GM19023 (cell line): ENCODE results near the gene THRB.
"Not testable (repeated sequence)": the region's sequence is repeated elsewhere in the genome, so short reads cannot be mapped to it uniquely, and the experiment has no call there.

Experiments used
- ATAC-seq: cut with Tn5 transposase; IDR thresholded peaks from one replicate; pipeline ENCODE4 v1.9.1; 2021; ENCODE audit warnings: mild to moderate bottlenecking, moderate library complexity; ENCODE audit not compliant: unreplicated experiment

Gene THRB

GRCh38 chr3:24128199-24129005, 366.2 kb downstream of the THRB start:
- no peak for ATAC-seq

- ATAC-seq: no peak
Observed at GRCh38 chr3:24123596-24123995, 371.1 kb downstream of the THRB start.

- ATAC-seq: no peak
Observed at GRCh38 chr3:24120434-24120833, 374.2 kb downstream of the THRB start.

- no peak for ATAC-seq
Observed at GRCh38 chr3:24119321-24119751, 375.3 kb downstream of the THRB start.

GRCh38 chr3:24117508-24117907, 377.1 kb downstream of the THRB start:
- ATAC-seq: no peak

GRCh38 chr3:24111711-24112110, 382.9 kb downstream of the THRB start:
- ATAC-seq: no peak

GRCh38 chr3:24110051-24110450, 384.6 kb downstream of the THRB start:
- no peak for ATAC-seq

- no peak for ATAC-seq
Observed at GRCh38 chr3:24101676-24102168, 392.9 kb downstream of the THRB start.

- ATAC-seq: no peak
Observed at GRCh38 chr3:24100696-24101402, 393.8 kb downstream of the THRB start.

- ATAC-seq: no peak
Observed at GRCh38 chr3:24096695-24097290, 397.9 kb downstream of the THRB start.

- no peak for ATAC-seq
Observed at GRCh38 chr3:24096271-24096670, 398.4 kb downstream of the THRB start.

GRCh38 chr3:24094818-24095217, 399.8 kb downstream of the THRB start:
- not testable (repeated sequence) for ATAC-seq

GRCh38 chr3:24088782-24089181, 405.9 kb downstream of the THRB start:
- ATAC-seq: no peak

GRCh38 chr3:24087469-24087868, 407.2 kb downstream of the THRB start:
- ATAC-seq: no peak

GRCh38 chr3:24086617-24087404, 407.8 kb downstream of the THRB start:
- no peak for ATAC-seq

GRCh38 chr3:24086206-24086605, 408.4 kb downstream of the THRB start:
- ATAC-seq: no peak

GRCh38 chr3:24072193-24072592, 422.5 kb downstream of the THRB start:
- no peak for ATAC-seq

- no peak for ATAC-seq
Observed at GRCh38 chr3:24069045-24069444, 425.6 kb downstream of the THRB start.

GRCh38 chr3:24067483-24067882, 427.2 kb downstream of the THRB start:
- ATAC-seq: no peak
